Amniotic stem cell (primary cell): ENCODE results near the gene TMEM92.

Experiments used
- DNase-seq: peaks from one replicate; lab custom pipeline; 2025; lab: John Stamatoyannopoulos, UW

Gene TMEM92

DNA sequence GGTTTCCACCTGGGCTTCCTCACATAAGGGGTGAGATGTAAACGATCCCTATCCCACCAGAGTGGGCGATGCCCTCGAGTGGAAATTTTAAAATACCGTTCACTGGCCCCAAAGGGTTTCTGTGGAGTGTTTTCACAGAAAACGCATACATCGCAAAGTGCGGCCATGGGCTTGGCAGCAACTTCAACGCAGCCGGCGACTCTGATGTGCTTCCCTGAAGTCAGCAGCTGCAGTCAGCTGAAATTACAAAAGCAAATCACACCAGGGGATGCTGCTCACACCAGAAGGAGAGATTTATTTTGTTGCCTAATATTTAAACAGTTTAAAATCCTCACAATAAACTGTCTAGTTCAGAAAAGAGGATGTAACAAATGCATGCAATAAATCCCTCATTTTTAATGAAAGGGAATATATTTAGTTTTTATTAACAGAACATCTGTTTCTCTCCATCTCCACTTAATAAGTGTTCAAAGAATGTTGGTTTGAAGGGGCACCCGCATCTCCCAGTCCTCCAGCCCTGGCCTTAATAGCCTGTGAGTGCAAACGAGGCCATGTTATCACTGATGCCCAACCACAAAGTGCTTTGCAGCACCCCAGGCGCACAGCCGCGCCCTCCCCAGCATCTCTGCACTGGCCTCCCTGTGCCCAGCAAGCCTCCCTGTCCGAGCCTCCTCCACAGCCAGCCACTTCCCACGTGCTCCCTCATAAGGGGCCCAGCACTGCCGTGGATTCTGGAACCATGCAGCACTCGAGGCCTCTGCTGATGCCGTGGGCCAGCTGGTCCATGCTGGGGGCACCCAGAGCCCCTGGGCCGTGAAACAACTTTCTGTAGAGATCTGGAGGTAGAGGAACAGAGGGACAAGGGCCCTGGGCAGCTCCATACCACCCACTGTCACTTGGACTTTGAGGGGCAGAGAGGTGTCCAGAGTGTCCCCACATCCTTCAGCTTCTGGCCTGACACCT, 54.4 kb downstream of the TMEM92 start:
- DNase-seq: no peak

DNA sequence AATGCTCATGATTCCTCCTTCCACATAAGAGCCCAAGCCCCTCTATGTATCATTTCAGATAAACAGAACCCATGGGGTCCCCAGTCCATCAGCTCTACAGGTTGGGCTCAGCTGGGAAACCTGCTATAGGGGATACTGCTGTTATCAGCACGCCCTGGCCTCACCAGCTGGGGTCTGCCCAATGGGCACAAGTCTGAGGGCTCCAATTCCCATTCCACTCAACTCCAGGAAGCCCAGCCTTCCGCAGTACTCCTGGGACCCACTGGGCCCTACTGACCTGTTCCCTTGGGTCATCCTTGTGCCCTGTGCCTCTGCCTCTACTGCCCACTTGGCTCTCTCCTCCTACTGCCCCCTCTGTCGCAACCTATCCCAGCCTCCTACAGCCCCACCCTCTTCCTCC, 55.5 kb downstream of the TMEM92 start:
- DNase-seq: no peak

DNA sequence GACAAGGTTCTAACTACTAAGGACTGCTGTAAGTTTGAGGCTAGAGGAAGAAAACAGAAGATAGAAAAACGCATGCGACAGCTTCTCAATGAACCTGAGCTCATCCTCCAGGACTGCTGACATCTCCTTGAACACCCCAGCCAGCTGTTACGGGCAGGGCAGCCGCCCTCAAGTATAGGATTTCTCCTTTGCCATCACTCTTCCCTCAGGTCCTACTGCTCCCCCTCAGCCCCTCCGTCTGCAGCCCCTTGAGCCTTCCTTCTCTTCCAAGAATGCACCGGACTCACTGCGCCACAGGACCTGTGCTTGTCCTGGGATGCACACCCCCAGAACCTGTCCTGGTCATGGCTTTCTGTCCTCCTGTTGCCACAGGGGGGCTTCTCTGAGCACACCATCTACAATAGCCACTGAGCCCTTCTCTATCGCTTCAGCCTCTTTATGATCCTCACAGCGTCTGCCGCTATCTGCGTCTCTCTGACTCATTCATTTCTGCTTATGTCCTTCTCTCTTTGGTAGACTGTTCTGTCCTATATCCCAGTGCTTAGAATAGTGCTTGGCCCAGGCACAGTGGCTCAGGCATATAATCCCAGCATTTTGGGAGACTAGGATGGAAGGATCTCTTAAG, 56.0 kb downstream of the TMEM92 start:
- DNase-seq: no peak
